CD4-positive, alpha-beta T cell treated with Interferon alpha-2 for 1 hour (primary cell): ENCODE measurements around the gene CCNK.

Source experiments
- DNase-seq, 2 donors: peaks; one replicate each; pipeline ENCODE4 v3.0.0-alpha.2; 2020 to 2022

The CCNK gene

GRCh38 chr14:99538733-99539132 lies 57.5 kb downstream of the CCNK start:
- no peak for DNase-seq

- no peak for DNase-seq
Observed at GRCh38 chr14:99539491-99539890, 58.3 kb downstream of the CCNK start.

- no peak for DNase-seq
Observed at GRCh38 chr14:99540196-99541032, 59.2 kb downstream of the CCNK start.

- DNase-seq, result no peak
Observed at GRCh38 chr14:99541211-99541610, 60.0 kb downstream of the CCNK start.

- DNase-seq, result no peak
Observed at GRCh38 chr14:99541677-99542470, 60.7 kb downstream of the CCNK start.

- no peak for DNase-seq
Observed at GRCh38 chr14:99542566-99542965, 61.4 kb downstream of the CCNK start.

- DNase-seq, result no peak
Observed at GRCh38 chr14:99543370-99543769, 62.2 kb downstream of the CCNK start.

- DNase-seq, result no peak
Observed at GRCh38 chr14:99543985-99544384, 62.8 kb downstream of the CCNK start.

- no peak for DNase-seq
Observed at GRCh38 chr14:99544991-99545390, 63.8 kb downstream of the CCNK start.

- no peak for DNase-seq
Observed at GRCh38 chr14:99545586-99545985, 64.4 kb downstream of the CCNK start.

- DNase-seq, result no peak
Observed at GRCh38 chr14:99546234-99546879, 65.1 kb downstream of the CCNK start.

- DNase-seq, result no peak
Observed at GRCh38 chr14:99548255-99548654, 67.0 kb downstream of the CCNK start.

GRCh38 chr14:99548871-99549515 lies 67.8 kb downstream of the CCNK start:
- DNase-seq, result no peak

GRCh38 chr14:99549684-99550083 lies 68.5 kb downstream of the CCNK start:
- DNase-seq, result no peak

GRCh38 chr14:99550387-99550992 lies 69.3 kb downstream of the CCNK start:
- DNase-seq, result no peak

GRCh38 chr14:99551034-99551922 lies 70.1 kb downstream of the CCNK start:
- DNase-seq, result no peak

- no peak for DNase-seq
Observed at GRCh38 chr14:99552021-99552553, 70.9 kb downstream of the CCNK start.

GRCh38 chr14:99552572-99553216 lies 71.5 kb downstream of the CCNK start:
- DNase-seq, result no peak

GRCh38 chr14:99554184-99554583 lies 73.0 kb downstream of the CCNK start:
- no peak for DNase-seq

GRCh38 chr14:99554757-99555531 lies 73.7 kb downstream of the CCNK start:
- DNase-seq, result no peak
